ENCODE results near the gene SIX6.

DNA sequence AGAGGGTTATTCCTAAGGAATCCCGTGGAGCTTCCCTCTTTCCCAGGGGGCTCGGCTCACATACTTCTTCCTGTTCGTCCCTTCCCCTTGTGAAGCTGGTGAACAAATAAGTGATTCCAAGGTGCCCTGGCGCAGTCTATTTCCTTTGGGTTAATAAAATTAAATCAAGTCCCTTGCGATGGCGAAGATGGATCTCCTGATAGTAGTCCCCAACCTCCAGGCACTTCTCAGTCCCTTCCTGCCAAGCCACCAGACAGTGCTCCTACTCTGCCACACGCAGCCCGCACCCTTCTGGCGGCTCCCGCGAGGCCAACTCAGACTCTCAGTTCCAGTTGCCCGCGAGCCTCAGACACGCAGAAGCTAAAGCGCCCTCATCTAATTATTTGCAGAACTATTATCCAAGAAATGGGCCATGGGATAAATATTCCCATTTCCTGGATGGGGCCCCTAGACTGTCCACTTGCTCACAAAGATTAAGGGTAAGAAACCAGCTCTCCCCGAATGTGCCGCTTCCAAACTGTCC is 2.4 kb upstream of the SIX6 start:
- TF ChIP-seq ZFP3 (CRISPR knock-in tag; IDR thresholded peaks at IDR 0.05), result no peak
- no peak for TF ChIP-seq ZNF565 (CRISPR knock-in tag; conservative IDR thresholded peaks at IDR 0.05; ENCODE audit: low read depth)
- no peak for TF ChIP-seq ZC3H10 (CRISPR knock-in tag; IDR thresholded peaks at IDR 0.05)
- TF ChIP-seq, protein P1, sequence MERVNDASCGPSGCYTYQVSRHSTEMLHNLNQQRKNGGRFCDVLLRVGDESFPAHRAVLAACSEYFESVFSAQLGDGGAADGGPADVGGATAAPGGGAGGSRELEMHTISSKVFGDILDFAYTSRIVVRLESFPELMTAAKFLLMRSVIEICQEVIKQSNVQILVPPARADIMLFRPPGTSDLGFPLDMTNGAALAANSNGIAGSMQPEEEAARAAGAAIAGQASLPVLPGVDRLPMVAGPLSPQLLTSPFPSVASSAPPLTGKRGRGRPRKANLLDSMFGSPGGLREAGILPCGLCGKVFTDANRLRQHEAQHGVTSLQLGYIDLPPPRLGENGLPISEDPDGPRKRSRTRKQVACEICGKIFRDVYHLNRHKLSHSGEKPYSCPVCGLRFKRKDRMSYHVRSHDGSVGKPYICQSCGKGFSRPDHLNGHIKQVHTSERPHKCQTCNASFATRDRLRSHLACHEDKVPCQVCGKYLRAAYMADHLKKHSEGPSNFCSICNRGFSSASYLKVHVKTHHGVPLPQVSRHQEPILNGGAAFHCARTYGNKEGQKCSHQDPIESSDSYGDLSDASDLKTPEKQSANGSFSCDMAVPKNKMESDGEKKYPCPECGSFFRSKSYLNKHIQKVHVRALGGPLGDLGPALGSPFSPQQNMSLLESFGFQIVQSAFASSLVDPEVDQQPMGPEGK (CRISPR knock-in tag; IDR thresholded peaks at IDR 0.05; ENCODE audit: borderline replicate concordance), result no peak
- TF ChIP-seq ZNF70 (CRISPR knock-in tag; IDR thresholded peaks at IDR 0.05), result no peak
- TF ChIP-seq RARB (CRISPR knock-in tag; IDR thresholded peaks at IDR 0.05), result no peak
- TF ChIP-seq TCF4 (CRISPR knock-in tag; IDR thresholded peaks at IDR 0.05; ENCODE audit: borderline replicate concordance), result no peak
- no peak for TF ChIP-seq ARNTL (CRISPR knock-in tag; IDR thresholded peaks at IDR 0.05; ENCODE audit: borderline replicate concordance, low read depth)
- TF ChIP-seq ZFP30 (CRISPR knock-in tag; IDR thresholded peaks at IDR 0.05), result no peak
- no peak for TF ChIP-seq ZNF8 (CRISPR knock-in tag; IDR thresholded peaks at IDR 0.05)

Data from SK-N-SH treated with all-trans-retinoic acid at 6 μM for 48 hours (cell line).